Duodenal mucosa (tissue), 2 donors: ENCODE measurements around the gene DSCAML1.
A peak's percentile ranks its signal among the peaks of the same experiment; 100 is the strongest.

Experiments used
- H3K27ac ChIP-seq: one replicate; pipeline ENCODE4 v1.7.0; 2013; ENCODE audit warnings: low read depth, low read length
- H3K27me3 ChIP-seq, 2 donors: one replicate each; pipeline ENCODE4 v1.7.0; 2013; ENCODE audit warnings: low read length in 2 of 2, control low read depth in 1 of 2; ENCODE audit not compliant: insufficient read depth in 2 of 2, control insufficient read depth in 1 of 2
- H3K36me3 ChIP-seq, 2 donors: one replicate each; pipeline ENCODE4 v1.7.0; 2013; ENCODE audit warnings: low read length in 2 of 2, control low read depth in 1 of 2; ENCODE audit not compliant: insufficient read depth in 2 of 2, control insufficient read depth in 1 of 2
- H3K4me1 ChIP-seq, 2 donors: one replicate each; pipeline ENCODE4 v1.7.0; 2013; ENCODE audit warnings: low read length in 2 of 2, control low read depth in 1 of 2; ENCODE audit not compliant: insufficient read depth in 2 of 2, control insufficient read depth in 1 of 2
- H3K4me3 ChIP-seq, 2 donors: one replicate each; pipeline ENCODE4 v1.7.0; 2013; ENCODE audit warnings: low read length in 2 of 2, low read depth in 1 of 2
- H3K9ac ChIP-seq, 2 donors: one replicate each; pipeline ENCODE4 v1.7.0; 2013; ENCODE audit warnings: low read length in 2 of 2, low read depth in 1 of 2
- H3K9me3 ChIP-seq, 2 donors: one replicate each; pipeline ENCODE4 v1.7.0; 2013; ENCODE audit warnings: low read length in 2 of 2, control low read depth in 1 of 2; ENCODE audit not compliant: control insufficient read depth in 1 of 2

The DSCAML1 gene

GRCh38 chr11:117808784-117809183 is 11.8 kb upstream of the DSCAML1 start:
- Histone ChIP-seq H3K9ac (no peak overlapping the region), H3K27ac (no peak overlapping the region), H3K4me3 (no peak overlapping the region), H3K27me3 (peaks cover 5 to 9% of the 10 kb centered on the region in 2 donors), H3K4me1 (peaks cover 0 to 13% of the 10 kb centered on the region in 2 donors), H3K36me3 (no peaks in the 10 kb centered on the region), H3K9me3 (no peaks in the 10 kb centered on the region)

DNA sequence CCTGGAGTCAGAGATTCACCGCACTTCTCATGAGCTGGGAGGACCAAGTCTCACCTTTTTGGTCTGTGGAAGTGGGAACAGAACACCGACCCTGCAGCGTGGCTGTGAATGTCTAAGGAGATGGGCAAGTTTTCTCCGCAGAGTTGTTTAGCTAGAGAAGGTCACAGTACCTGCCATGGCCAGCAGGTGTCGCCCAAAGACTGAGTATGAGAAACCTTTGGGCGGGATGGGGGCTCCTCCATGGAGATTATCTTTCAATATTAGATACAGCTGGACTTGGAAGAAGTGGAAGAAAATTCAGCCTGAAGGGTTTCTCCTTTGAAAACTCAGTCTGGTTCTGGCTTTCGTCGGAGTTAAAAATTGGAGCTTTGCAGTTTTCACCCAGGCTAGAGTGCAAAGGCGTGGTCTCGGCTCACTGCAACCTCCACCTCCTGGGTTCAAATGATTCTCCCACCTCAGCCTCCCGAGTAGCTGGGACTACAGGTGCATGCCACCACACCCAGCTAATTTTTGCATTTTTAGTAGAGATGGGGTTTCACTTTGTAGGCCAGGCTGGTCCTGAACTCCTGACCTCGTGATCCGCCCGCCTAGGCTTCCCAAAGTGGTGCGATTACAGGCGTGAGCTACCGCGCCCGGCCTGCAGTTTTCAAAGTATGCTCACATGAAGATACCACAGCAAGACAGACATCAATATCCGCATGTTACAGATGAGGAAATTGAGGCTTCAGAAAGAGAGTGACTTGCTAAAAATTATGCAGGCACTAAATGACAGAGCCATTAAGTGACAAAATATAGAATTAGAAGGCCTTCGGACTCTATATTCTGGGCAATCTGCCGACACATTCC is 10.7 kb upstream of the DSCAML1 start:
- Histone ChIP-seq H3K9ac (no peak overlapping the region), H3K4me1 (peaks cover 0 to 13% of the 10 kb centered on the region in 2 donors), H3K36me3 (no peaks in the 10 kb centered on the region), H3K4me3 (no peak overlapping the region), H3K9me3 (no peaks in the 10 kb centered on the region), H3K27ac (no peak overlapping the region), H3K27me3 (peaks cover 5 to 9% of the 10 kb centered on the region in 2 donors)

DNA sequence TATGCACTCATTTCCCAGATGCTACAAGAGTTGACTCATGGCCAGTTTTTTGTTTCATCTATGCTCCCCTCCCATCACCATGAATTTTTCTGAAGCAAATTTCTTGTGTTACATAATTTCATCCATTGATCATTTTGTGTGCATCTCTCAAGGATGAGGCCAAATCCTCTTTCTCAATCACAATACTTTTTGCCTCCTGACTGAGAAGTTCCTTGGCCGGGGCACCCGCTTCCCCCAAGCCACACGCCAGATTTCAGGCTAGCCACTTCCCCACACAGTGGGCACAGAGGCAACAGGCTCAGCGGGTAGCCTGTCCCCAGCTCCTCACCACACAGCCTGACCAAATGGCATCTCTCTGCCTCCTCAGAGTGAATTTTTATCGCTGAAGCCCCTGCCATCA is 9.8 kb upstream of the DSCAML1 start:
- Histone ChIP-seq H3K36me3 (no peaks in the 10 kb centered on the region), H3K27me3 (peaks cover 5 to 9% of the 10 kb centered on the region in 2 donors), H3K4me1 (peaks cover 0 to 13% of the 10 kb centered on the region in 2 donors), H3K27ac (no peak overlapping the region), H3K4me3 (no peak overlapping the region), H3K9ac (no peak overlapping the region), H3K9me3 (no peaks in the 10 kb centered on the region)

- H3K27me3 ChIP-seq = peaks cover 5 to 9% of the 10 kb centered on the region in 2 donors
Observed at GRCh38 chr11:117805045-117805444, 8.0 kb upstream of the DSCAML1 start.

DNA sequence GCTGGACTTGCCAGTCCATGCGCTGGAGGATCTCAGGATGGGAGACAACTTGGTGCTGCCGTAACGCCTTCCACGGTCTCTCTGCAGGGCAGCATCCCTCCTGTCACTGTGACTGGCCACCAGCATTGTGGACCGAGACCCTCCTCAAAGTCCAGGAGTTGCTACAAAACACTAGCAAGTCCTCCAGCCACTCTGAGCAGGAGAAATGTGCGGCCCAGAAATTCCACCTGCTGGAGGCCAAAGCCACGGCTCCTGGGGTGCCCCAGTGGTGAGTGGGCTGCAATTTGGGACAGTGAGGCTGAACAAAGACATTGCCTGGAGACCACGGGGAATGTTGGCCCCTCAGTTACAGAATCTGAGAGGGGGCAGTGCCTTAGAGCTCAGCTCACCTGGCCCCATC is 6.9 kb upstream of the DSCAML1 start:
- peaks cover 0 to 3% of the 10 kb centered on the region in 2 donors for H3K4me1 ChIP-seq
- H3K9me3 ChIP-seq = no peaks in the 10 kb centered on the region

More at GRCh38 chr11:117805045-117805444, 8.0 kb upstream of the DSCAML1 start:
- no peaks in the 10 kb centered on the region for H3K9me3 ChIP-seq
- H3K27ac ChIP-seq = no peak overlapping the region
- no peak overlapping the region for H3K9ac ChIP-seq
- H3K4me3 ChIP-seq = no peak overlapping the region
- peaks cover 0 to 13% of the 10 kb centered on the region in 2 donors for H3K4me1 ChIP-seq
- no peaks in the 10 kb centered on the region for H3K36me3 ChIP-seq

DNA sequence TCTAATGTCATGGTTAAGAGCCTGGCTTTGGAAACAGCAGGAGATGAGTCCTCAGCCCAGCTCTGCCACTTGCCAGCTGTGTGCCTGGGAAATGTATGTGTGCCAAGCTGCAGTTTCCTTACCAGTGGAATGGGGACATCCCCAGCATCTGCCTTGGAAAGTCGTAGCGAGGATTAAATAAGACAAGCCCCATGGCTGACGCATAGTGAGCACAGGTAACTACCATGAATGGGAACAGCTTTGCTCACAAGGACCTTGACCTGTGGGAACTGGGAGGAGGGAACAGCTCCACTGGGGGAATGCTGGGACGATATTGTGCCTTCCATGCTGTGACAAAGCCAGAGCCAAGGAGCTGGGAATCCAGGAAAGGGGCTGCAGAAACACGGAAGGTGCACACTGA is 2.6 kb upstream of the DSCAML1 start:
- H3K9me3 ChIP-seq = no peaks in the 10 kb centered on the region
- H3K27ac ChIP-seq = no peak overlapping the region
- H3K4me3 ChIP-seq = no peak overlapping the region
- peaks cover 25 to 32% of the 10 kb centered on the region in 2 donors for H3K27me3 ChIP-seq
- peaks cover 7 to 11% of the 10 kb centered on the region in 2 donors for H3K4me1 ChIP-seq
- H3K36me3 ChIP-seq = no peaks in the 10 kb centered on the region
- H3K9ac ChIP-seq = no peak overlapping the region

More for the DNA sequence above, 6.9 kb upstream of the DSCAML1 start:
- H3K36me3 ChIP-seq = no peaks in the 10 kb centered on the region
- no peak overlapping the region for H3K27ac ChIP-seq
- peaks cover 0 to 10% of the 10 kb centered on the region in 2 donors for H3K27me3 ChIP-seq
- H3K9ac ChIP-seq = no peak overlapping the region
- H3K4me3 ChIP-seq = no peak overlapping the region

GRCh38 chr11:117796456-117796871 is 552 bp downstream of the DSCAML1 start:
- H3K4me1 ChIP-seq = peaks cover 7 to 11% of the 10 kb centered on the region in 2 donors
- peaks cover 35 to 38% of the 10 kb centered on the region in 2 donors for H3K27me3 ChIP-seq
- H3K4me3 ChIP-seq = peak overlapping the region; percentile 8 to 36
- no peaks in the 10 kb centered on the region for H3K36me3 ChIP-seq
- no peaks in the 10 kb centered on the region for H3K9me3 ChIP-seq
- no peak overlapping the region for H3K9ac ChIP-seq
- no peak overlapping the region for H3K27ac ChIP-seq

DNA sequence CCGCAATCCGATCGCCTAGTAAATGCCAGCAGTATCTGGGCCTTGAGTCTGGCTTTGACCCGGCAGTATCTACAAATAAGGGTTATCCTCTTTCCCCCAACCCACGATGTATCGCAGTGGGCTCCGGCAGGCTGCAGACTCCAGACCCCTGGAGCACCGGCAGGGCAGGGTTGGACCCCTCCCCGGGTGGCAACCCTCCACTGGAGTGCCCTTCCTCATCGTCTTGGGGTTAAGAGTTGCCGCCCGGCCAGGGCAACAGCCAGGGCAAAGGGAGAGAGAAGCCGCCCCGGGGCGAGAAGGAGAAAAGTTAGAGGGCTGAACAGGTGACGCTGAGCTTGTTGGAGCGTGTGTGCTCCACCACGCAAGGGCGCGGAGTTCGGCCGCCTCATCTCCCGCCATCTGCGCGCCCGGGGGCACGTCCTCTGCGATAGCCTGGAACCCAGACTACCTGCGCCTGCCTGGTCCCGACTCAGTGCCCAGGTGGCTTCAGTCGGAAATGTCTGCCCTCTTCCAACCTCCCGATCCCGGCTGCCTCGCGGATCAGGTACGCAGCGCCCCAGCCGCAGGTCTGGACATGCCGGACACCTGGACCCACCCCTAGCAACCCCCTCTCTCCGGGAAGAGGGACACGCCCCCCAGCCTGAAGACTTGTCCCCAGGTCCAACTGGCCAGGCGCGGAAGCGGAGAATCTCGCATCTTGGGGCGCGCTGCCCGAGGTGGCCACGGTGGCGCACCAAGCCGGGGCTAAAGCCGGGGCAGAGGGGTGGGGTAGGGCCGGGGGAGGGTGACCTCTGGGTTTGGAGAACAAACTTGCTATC is 1.2 kb downstream of the DSCAML1 start:
- H3K4me3 ChIP-seq = peak overlapping the region in 1 of 2 donors; percentile 16
- H3K27me3 ChIP-seq = peaks cover 37 to 38% of the 10 kb centered on the region in 2 donors
- H3K36me3 ChIP-seq = no peaks in the 10 kb centered on the region
- H3K9me3 ChIP-seq = no peaks in the 10 kb centered on the region
- no peak overlapping the region for H3K9ac ChIP-seq
- H3K4me1 ChIP-seq = peaks cover 7 to 11% of the 10 kb centered on the region in 2 donors
- H3K27ac ChIP-seq = no peak overlapping the region

DNA sequence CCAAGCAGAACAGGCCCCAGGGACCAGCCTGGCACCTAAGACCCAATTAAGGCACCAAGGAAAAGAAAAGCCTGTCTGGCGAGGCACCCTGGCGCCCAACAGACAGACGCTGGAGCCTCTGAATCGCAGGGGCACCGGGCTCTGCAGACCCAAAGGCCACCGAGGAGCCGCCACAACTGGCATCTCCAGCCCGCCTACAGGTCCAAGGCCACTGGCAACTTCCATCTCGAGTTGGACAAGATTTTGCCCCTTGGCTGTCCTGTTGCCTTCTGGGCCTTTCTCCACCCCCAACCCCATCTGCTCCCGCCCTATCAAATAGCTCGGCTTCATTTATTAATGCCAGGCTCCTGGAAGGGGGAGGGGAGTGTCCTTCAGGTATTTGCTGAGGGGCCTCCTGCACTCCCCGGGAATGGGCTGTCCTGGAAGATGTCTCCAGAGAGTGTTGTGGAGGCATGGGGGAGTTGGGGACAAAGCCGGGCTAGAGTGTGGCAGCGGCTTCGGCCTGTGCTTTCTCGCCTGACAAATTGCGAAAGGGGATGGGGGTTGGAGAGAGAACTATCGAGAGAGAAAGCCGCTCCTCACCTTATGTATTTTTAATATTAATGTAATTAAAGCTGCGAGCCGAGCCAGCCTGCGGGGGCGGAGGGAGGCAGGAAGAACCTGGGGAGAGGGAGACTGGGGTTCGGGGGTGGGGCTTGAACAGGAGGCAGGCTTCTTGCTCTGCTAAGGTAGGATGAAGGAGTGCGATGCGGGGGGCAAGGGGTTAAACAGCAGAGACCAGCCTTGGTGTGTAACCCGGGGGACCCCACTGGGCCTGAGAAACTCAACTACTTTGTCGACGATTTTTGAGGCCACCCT is 2.0 kb downstream of the DSCAML1 start:
- Histone ChIP-seq H3K36me3 (no peaks in the 10 kb centered on the region), H3K9ac (no peak overlapping the region), H3K27ac (no peak overlapping the region), H3K4me3 (no peak overlapping the region), H3K9me3 (no peaks in the 10 kb centered on the region), H3K27me3 (peaks cover 38 to 41% of the 10 kb centered on the region in 2 donors), H3K4me1 (peaks cover 7 to 11% of the 10 kb centered on the region in 2 donors)
